ENCODE results near the gene APOBEC4. TPM values are rescaled to one million over a fixed set of nuclear protein-coding genes. Genes with fewer than 3 reads are reported as not detected.
A peak's percentile ranks its signal among the peaks of the same experiment; 100 is the strongest.

The APOBEC4 gene
- total and polyA plus RNA-seq, 2 of the 13 experiments (the other 11 are each of a cell fraction or from before 2014, with no cell fraction given): not detected

DNA sequence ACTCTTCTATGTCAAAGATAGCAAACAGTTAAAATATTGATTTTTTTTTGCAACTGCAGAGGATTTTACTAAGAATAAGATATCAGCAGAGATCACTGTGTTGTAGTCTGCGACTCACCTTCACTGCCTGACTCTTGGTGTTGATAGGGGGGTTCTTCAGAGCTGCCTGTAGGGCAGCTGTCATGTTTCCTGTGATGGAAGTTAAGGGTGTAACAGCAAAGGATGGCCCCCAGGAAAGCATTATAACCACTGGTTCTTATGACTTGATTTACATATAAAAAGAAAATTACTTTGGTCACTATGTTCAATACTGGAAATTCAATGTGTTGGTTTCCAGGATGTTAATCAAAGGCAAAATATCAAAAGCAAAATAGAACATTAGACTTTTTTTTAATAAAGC is 20.2 kb downstream of the APOBEC4 start:
- ATAC-seq (no peak), DNase-seq (ENCODE audit: low spot score) (no peak), FAIRE-seq (no peak)
- POLR2A ChIA-PET: no interaction called here
- 35% methylated on average over 1 of the region's 1 CpG for WGBS (ENCODE audit: low lambda C conversion rate)
- Histone ChIP-seq H3K9me3 (ENCODE audit: low read length) (no peaks in the 10 kb centered on the region), H4K20me1 (ENCODE audit: insufficient read depth, low read length) (peaks cover 2% of the 10 kb centered on the region; the same call in 1 of the 2 replicates), H3K4me2 (ENCODE audit: low read depth, low read length) (peak overlapping the region; percentile 70), H3K36me3 (replicated peaks in 1 of 2; ENCODE audit: control insufficient read depth in 1 of 2, insufficient read depth in 2 of 2, low read length in 2 of 2) (peaks cover 6 to 22% of the 10 kb centered on the region in 2 experiments), H3K27me3 (ENCODE audit: control insufficient read depth in 1 of 2, insufficient read depth in 2 of 2, low read length in 2 of 2) (no peaks in the 10 kb centered on the region; a peak in 1 of 5 replicates), H2AFZ (ENCODE audit: low read length) (no peak overlapping the region), H3K4me3 (replicated peaks in 1 of 3; ENCODE audit: insufficient read depth in 1 of 3, low read depth in 2 of 3, low read length in 3 of 3) (peak overlapping the region; percentile 25 to 97 (median 36); a peak in 4 of 6 replicates), H3K4me1 (ENCODE audit: insufficient read depth, low read length) (peaks cover 47% of the 10 kb centered on the region), H3K27ac (ENCODE audit: extremely low read length, insufficient read depth, low read length) (peak overlapping the region; percentile 84), H3K9ac (ENCODE audit: insufficient read depth, low read depth, low read length) (peak overlapping the region; percentile 38), H3K79me2 (ENCODE audit: insufficient read depth, low read length) (peaks cover 37% of the 10 kb centered on the region)
- in situ Hi-C loops (cut with HindIII; ENCODE audit: extremely low pct_ligation_motif_present, low pct_unique_long_range_greater_than_20kb): no loop called here
- no TSS peak for BruUV-seq (replicated peaks)
- TF ChIP-seq ZNF652 (CRISPR knock-in tag; IDR thresholded peaks at IDR 0.05; ENCODE audit: borderline replicate concordance, low read depth): peak; percentile 76; the same call in 1 of the 2 replicates
- TF ChIP-seq ZNF484 (CRISPR knock-in tag; IDR thresholded peaks at IDR 0.05; ENCODE audit: borderline replicate concordance, low read depth): no peak
- peak; percentile 2 for TF ChIP-seq ASH2L (IDR thresholded peaks at IDR 0.05; ENCODE audit: insufficient read length, low read depth, low read length)
- TF ChIP-seq HMGXB3 (CRISPR knock-in tag; IDR thresholded peaks at IDR 0.05; ENCODE audit: borderline replicate concordance): no peak
- TF ChIP-seq RBFOX2 (IDR thresholded peaks at IDR 0.05; ENCODE audit: low read depth, low read length): no peak
- no peak for TF ChIP-seq ZNF296 (CRISPR knock-in tag; conservative IDR thresholded peaks at IDR 0.05)
- TF ChIP-seq KDM1A (CRISPR knock-in tag; IDR thresholded peaks at IDR 0.05): no peak
- no peak for TF ChIP-seq ZNF260 (CRISPR knock-in tag; IDR thresholded peaks at IDR 0.05; ENCODE audit: borderline replicate concordance, low read depth)
- intact Hi-C loops (cut with micrococcal nuclease; ENCODE audit: unreplicated experiment): loop anchor here (10.0 kb wide), 1 partner anchor 52 kb away; no protein-coding TSS in a partner anchor
- CTCF ChIA-PET (ENCODE audit: low intra/inter-chr PET ratio, low total read pairs): interaction anchor here (1.2 kb wide), 1 partner anchor 283 kb away, joined by 3 read pairs; no protein-coding TSS in a partner anchor
